HG03025 (cell line): ENCODE data around the gene AGBL2.
"Not testable (repeated sequence)": the region's sequence is repeated elsewhere in the genome, so short reads cannot be mapped to it uniquely, and the experiment has no call there.

Experiments used
- ATAC-seq: cut with Tn5 transposase; IDR thresholded peaks from one replicate; pipeline ENCODE4 v1.9.1; 2021; ENCODE audit warnings: mild to moderate bottlenecking, moderate library complexity; ENCODE audit not compliant: unreplicated experiment, low FRiP score

The AGBL2 gene, protein sequence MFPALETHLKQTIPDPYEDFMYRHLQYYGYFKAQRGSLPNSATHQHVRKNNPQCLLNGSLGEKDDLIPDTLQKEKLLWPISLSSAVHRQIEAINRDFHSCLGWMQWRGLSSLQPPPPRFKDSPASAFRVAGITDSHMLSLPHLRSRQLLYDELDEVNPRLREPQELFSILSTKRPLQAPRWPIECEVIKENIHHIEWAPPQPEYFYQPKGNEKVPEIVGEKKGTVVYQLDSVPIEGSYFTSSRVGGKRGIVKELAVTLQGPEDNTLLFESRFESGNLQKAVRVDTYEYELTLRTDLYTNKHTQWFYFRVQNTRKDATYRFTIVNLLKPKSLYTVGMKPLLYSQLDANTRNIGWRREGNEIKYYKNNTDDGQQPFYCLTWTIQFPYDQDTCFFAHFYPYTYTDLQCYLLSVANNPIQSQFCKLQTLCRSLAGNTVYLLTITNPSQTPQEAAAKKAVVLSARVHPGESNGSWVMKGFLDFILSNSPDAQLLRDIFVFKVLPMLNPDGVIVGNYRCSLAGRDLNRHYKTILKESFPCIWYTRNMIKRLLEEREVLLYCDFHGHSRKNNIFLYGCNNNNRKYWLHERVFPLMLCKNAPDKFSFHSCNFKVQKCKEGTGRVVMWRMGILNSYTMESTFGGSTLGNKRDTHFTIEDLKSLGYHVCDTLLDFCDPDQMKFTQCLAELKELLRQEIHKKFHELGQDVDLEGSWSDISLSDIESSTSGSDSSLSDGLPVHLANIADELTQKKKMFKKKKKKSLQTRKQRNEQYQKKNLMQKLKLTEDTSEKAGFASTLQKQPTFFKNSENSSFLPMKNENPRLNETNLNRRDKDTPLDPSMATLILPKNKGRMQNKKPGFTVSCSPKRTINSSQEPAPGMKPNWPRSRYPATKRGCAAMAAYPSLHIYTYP

DNA sequence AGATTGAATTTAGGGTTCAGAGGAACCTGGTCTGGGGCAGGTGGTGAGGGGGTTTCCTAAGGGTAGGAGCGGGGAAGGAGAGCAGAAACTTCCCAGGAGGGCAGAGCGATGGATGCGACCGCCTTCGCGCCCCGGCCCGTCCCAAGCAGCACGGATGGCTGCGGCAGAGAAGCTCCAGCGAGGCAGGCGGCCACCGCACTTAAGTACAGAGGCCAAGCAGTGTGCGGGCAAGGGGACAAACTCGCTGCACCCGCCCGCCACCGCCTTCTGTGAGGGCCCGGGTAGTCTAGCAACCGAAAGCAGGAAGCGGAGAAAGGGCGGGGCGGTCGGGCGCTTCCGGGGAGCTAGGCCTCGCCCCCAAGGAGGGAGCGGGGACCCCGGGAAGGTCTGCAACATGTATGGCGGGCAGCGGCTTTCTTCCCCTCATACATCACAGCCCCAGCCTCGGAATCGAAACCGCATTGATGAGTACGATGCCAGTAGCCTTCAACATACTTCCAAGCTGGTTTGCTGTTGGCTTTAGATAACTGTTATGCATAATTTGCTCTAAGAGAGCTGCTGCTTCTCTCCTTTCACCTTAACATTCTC lies at the start of gene AGBL2:
Gene AGBL2, minus strand, starts transcription at position 288 of the 588 bp plus-strand sequence. CDS start 719 bp downstream, outside the sequence.
- ATAC-seq: peak; percentile 97

DNA sequence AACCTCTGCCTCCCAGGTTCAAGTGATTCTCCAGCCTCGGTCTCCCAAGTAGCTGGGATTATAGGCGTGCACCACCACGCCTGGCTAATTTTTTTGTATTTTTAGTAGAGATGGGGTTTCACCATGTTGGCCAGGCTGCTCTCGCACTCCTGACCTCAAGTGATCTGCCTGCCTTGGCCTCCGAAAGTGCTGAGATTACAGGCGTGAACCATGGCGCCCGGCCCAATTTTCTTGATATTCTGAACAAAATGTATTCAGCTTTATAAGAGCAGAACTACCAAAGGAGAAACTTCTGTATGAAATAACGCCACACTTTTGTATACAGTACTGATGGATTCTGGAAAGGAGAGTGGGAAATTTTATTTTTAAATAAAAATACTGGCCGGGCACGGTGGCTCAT lies 44.1 kb upstream of the AGBL2 start:
- not testable (repeated sequence) for ATAC-seq

DNA sequence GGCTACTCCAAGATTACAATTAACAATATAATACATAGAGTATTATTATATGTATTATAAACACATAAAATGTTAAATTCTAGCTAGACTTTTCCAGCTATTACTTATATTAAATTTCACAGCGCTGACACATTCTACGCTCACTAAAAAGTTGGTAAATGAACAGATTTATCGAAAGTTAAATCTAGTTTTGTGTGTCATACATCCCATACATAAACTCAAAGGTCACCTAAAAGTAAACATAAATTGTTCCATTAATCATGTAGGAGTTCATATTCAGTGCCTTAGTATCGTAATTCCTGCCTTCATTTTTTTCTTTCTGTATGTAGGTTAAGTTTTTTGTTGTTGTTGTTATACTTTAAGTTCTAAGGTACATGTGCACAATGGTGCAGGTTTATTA lies 41.0 kb upstream of the AGBL2 start:
- no peak for ATAC-seq

DNA sequence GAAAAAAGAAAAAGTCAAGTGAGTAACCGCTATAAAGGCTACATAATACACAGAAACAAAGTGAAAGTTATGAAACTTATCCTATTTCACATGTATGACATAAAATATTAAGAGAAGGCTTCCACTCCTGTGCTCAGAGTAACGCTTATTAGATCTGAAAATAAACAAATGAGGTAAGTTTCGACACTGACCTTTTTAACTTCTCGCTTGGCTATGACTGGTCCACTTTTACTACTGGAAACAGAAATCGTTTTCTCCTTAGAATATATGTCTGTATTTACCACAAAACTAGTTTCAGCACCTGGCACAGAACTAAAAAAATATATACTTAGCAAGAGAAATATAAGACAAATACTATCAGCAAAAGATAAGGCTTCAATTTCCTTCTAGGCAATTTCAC lies 35.6 kb upstream of the AGBL2 start:
- no peak for ATAC-seq

DNA sequence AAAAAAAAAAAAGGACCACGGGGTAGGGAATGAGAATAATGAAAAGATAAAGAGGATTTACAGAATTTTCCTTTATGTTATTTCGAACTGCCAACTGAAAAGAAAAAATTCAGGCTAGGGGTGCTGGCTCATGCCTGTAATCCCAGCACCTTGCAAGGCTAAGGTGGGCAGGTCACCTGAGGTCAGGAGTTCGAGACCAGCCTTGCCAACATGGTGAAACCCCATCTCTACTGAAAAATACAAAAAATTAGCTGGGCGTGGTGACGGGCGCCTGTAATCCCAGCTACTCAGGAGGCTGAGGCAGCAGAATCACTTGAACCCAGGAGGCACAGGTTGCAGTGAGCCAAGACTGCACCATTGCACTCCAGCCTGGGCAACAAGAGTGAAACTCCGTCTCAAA lies 27.3 kb upstream of the AGBL2 start:
- ATAC-seq: not testable (repeated sequence)

DNA sequence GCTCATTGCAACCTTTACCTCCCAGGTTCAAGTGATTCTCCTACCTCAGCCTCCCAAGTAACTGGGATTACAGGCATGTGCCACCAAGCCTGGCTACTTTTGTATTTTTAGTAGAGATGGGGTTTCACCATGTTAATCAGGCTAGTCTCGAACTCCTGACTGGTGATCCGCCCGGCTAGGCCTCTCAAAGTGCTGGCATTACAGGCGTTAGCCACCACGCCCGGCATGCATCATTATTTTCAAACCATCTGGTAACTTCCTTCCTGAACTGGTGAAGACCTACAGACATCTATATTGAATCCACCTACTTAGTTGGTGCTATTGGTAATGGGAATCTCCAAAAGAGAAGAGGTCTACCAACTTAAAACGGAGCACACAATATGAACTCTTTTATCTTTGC lies 22.6 kb upstream of the AGBL2 start:
- ATAC-seq: not testable (repeated sequence)

DNA sequence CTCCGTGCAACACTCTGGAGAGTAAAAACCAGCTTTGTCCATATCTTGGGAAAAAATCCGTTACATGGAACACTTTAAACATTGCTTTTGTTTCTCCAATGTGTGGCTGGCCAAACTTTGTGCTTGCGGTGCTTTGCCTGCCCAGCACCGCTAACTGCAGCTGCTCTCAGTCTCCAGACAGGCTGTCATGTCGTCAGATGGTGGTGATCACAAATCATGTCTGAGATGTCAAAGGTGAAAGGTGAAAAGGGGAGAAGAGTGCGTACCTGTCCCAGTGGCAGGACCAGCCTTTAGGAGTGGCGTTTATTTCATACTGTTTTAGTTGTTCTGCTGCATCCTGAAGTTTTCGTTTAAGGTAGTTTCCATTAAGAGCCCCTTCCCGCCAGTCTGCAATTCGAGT lies 17.1 kb upstream of the AGBL2 start:
- ATAC-seq: no peak

DNA sequence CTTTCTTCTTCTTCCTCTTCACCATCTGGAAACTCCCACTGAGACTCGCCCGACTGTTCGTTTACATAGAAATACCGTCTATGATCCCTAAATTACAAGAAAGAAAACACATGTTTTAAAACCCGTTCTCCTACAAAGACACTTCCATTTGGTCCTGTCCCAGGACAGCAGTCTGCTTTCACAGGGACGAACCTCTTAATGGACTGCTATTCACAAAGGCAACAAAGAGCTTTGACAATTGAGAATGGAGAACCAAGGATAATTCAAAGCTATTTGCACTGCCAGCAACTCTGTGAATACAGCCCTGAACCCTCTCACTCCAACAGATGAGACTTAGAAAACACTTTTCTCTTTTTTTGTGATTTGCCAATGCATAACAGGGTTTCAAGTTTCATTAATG lies 16.3 kb upstream of the AGBL2 start:
- ATAC-seq: no peak

DNA sequence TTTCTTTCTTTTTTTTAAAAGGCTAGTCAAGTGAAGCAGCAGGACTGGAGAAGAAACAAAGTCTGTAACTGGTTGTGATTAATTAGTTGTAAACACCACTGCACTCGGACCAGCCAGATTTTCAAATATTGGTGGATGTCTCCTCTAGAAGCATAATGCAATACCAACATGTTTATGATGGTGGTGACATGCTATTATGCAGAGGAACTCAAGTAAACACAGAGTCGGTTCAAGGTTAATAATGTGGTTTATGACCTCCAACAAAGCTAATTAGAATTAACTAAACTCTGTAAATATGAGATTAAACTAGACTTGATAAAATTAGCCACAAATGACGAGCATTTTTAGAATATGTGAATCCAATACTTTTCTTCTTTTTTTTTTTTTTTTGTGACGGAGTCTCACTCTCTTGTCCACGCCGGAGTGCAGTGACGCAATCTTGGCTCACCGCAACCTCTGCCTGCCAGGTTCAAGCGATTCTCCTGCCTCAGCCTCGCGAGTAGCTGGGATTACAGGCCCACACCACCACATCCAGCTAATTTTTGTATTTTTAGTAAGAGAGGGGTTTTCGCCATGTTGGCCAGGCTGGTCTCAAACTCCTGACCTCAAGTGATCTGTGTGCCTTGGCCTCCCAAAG lies 11.8 kb upstream of the AGBL2 start:
- no peak for ATAC-seq

DNA sequence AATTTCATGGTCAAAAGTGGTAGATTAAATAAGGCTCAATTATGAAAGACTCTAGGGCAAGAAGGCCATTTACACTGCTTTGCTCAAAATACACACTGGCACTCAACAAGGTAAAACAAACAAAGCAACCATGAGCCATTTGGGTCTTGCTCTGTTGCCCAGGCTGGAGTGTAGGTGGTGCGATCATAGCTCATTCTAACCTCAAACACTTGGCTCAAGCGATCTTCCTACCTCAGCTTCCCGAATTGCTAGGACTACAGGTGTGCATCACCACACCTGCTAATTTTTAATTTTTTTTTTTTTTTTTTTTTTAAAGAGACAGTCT lies 10.9 kb upstream of the AGBL2 start:
- ATAC-seq: no peak

DNA sequence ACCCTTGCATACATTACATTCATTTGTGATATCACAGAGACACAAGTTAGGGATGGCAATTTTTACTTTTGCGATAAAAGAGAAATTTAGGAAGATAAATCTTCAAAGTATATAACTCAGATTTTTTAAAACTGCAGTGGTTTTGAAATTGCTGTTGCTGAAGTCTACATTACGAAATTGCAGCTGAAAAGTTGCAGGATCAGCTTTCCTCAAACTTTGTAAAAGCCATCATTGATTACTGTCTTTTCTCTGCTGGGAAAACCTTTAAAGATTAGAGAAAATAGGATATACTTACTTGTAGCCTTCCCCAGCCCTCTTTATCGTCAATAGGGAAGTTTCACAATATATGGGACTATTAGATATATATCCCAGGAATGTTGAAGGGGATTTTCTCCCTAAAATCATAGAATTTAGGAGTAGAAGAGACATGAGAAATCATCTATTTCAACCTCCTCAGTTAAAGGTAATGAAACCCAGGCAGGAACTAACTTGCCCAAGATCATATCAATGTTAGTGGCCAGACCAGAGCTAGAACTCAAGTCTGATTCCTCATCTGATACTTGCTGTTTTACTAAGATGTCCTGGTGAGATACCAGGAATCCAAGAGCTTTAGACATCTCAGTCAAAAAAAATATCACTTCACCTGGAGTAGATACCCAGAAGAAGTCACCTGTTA lies 10.4 kb upstream of the AGBL2 start:
- ATAC-seq: no peak

DNA sequence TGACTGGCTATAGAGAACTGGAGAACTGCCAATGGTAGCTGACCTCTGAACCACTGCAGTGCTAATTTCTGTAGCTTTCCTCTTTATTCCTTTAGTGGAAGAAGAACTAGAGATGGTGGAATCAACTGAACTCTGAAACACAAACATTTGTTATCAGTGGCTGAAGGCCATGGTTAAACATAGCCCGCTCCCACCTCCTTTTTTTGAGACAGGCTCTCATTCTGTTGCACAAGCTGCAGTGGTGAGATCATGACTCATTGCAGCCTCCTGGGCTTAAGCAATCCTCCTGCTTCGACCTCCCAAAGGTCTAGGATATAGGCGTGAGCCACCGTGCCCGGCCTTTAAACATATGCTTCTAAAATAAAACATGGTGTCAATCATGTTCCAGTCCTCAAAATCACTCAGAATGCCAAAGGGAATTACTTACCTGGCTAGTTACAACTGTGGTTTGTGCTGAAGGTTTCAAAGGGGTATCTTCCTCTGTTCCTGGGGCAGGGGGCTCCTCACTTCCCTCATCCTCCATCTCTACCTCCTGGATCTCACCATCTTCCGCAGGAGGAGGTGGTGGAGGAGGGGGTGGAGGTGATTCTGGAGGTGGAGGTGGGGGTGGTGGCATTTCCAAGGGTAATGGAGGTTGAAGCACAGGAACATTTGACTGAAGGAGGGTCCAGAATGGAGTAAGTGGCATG lies 9.0 kb upstream of the AGBL2 start:
- no peak for ATAC-seq

DNA sequence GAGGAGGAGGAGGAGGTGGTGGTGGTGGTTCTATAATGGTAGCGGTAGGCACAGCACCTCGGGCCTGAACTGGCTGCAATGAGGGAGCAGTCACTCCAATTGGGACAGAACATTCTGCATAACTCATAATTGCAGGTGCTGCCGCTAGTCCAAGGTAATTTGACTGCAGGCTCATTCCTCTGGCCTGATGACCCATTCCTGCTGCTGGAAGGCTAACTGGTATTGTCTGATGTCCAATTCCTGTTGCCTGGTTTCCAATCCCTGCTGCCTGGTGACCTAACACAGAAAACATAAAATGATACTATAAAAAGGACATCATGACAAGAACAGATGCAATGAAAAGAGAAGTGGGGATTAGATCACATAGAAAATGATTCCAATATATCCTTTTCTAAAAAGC lies 7.9 kb upstream of the AGBL2 start:
- ATAC-seq: no peak

DNA sequence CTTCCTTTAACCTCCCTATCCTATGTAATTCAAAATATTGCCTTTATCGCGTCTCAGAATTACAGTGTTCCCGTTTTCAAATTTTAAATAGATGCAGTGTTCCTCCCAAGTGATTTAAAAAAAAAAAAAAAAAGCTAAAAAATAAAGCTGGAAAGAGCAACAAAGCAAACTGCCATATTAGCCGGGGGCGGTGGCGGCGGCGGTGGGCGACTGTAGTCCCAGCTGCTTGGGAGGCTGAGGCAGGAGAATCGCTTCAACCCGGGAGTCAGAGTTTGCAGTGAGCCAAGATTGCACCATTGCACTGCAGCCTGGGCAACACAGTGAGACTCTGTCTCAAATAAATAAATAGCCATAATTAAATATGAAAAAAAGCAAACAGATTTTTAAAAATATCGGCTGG lies 5.5 kb upstream of the AGBL2 start:
- no peak for ATAC-seq

DNA sequence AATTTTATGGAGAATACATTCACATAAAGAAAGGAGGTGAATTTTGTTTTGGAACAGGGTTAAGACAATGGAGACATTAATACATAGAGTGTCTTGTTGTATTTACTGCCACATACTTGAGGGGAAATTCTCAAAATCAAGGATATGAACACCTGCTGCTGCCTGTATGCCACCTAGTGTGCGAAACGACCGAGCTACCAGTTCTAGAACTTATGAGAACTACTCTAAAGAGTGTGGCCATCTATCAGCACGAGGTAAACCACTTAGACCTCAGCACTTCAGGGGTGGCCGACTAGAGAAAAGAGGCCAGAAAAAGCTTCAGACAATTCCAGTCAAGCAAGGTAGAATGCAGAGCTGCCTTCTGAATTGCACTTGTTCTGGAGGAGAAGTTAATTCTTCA lies 1.5 kb upstream of the AGBL2 start:
- ATAC-seq: no peak

DNA sequence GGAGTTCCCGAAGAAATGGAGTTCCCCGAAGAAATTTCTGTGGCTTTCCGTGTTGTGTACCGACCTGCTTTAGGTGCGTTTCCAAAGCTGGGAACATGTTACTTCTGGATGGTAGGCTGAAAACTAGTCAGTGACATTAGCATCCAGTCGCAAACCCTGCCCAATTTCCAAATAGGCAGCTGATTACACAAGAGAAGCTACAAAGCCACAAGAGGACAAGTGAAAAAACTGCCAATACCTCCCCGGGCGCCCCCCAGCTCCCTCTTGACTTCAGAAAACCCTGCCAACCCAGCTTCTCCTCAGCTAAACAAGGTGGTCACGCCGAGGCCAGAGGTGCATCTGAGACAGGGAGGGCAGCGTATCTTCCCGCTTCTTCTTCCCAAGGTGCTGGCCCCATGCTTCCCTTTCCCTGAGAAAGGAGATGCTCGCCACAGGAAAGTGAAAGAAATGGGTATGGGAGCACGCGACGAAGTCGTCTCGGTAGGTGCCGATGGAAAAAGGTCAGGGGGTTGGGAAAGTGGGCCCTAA lies 551 bp downstream of the AGBL2 start:
- no peak for ATAC-seq

DNA sequence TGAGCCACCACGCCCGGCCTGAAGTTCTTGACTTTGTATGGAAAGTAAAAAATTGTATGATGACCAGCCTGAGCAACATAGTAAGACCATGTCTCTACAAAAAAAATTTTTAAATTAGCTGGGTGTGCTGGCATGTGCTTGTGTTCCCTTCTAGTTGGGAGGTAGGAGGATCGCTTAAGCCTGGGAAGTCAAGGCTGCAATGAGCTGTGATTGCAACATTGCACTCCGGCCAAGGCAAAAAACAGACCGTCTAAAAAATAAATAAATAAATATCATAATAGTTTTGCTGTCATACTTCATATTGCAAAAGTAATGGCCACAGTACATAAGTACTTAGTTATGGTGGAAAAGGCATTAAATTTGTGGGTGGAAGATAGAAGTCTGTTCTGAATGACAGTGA lies 3.4 kb downstream of the AGBL2 start:
- ATAC-seq: no peak

DNA sequence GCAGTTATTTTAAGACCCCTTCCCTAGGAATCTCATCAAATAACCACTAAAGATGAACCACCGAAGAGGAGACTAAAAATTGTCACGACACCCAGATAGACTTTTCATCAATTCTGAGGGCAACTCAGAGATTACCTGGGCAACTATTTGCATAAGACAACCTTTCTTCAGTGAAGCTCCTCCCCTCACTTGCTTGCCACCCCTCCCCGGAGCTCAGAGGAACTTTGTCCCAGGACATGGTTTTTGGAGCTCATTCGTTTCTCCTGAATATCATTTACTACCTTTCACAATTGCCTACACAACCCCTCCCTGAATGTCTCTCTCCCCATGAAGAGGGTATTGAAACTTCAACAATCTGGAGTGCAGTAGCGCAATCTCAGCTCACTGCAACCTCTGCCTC lies 3.9 kb downstream of the AGBL2 start:
- no peak for ATAC-seq

DNA sequence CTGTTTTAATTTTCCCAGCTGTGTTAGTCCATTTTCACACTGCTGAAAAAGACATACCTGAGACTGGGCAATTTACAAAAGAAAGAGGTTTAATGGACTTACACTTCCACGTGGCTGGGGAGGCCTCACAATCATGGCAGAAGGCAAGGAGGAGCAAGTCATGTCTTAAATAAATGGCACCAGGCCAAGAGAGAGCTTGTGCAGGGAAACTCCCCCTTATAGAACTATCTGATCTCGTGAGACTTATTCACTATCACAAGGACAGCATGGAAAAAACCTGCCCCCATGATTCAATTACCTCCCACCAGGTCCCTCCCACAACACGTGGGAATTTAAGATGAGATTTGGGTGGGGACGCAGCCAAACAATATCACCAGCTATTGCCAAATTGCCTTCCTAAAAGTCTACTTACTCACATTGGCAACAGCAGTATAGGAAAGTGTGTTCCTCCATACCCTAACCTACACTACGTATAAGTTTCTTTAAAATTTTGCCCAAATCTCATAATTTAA lies 7.8 kb downstream of the AGBL2 start:
- not testable (repeated sequence) for ATAC-seq
